Inferior parietal cortex (tissue), 1 donor: ENCODE measurements around the gene TGOLN2.
A peak's percentile ranks its signal among the peaks of the same experiment; 100 is the strongest.
"Not testable (repeated sequence)": the region's sequence is repeated elsewhere in the genome, so short reads cannot be mapped to it uniquely, and the experiment has no call there.

Source experiments
- DNase-seq: peaks from one replicate; pipeline ENCODE4 v3.0.0-alpha.2; 2016; ENCODE audit errors: extremely low spot score

The TGOLN2 gene

GRCh38 chr2:85340034-85340892 is 12.5 kb upstream of the TGOLN2 start:
- peak; percentile 5 for DNase-seq

DNA sequence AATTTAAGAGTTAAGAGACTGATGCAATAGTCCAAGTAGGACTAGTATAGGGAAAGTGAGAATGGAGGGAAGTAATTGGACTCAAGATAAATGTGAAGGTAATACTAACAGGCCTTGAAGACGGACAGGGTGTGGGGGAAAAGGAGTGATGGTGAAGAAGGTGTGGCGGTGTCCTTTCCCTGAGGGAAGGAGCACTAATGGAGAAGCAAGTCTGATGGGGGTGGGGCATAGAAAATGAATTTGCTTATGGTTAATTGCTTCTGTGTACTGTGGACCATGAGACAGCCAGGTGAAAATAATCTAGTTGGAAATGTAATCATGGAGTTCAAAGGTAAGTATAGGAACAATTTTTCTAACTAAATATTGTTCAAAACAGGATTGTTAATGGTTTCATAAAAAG is 7.1 kb upstream of the TGOLN2 start:
- no peak for DNase-seq

DNA sequence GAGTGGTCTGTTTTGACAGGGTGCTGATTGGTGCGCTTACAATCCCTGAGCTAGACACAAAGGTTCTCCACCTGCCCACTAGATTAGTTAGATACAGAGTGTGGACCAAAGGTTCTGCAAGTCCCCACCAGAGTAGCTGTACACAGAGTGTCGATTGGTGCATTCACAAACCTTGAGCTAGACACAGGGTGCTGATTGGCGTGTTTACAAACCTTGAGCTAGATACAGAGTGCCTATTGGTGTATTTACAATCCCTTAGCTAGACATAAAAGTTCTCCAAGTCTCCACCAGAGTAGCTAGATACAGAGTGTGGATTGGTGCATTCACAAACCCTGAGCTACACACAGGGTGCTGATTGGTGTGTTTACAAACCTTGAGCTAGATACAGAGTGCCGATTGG is 6.1 kb upstream of the TGOLN2 start:
- not testable (repeated sequence) for DNase-seq

- DNase-seq: no peak
Observed at GRCh38 chr2:85330839-85331636, 3.2 kb upstream of the TGOLN2 start.

- not testable (repeated sequence) for DNase-seq
Observed at GRCh38 chr2:85329701-85330100, 1.9 kb upstream of the TGOLN2 start.

- DNase-seq: no peak
Observed at GRCh38 chr2:85329181-85329651, 1.4 kb upstream of the TGOLN2 start.

DNA sequence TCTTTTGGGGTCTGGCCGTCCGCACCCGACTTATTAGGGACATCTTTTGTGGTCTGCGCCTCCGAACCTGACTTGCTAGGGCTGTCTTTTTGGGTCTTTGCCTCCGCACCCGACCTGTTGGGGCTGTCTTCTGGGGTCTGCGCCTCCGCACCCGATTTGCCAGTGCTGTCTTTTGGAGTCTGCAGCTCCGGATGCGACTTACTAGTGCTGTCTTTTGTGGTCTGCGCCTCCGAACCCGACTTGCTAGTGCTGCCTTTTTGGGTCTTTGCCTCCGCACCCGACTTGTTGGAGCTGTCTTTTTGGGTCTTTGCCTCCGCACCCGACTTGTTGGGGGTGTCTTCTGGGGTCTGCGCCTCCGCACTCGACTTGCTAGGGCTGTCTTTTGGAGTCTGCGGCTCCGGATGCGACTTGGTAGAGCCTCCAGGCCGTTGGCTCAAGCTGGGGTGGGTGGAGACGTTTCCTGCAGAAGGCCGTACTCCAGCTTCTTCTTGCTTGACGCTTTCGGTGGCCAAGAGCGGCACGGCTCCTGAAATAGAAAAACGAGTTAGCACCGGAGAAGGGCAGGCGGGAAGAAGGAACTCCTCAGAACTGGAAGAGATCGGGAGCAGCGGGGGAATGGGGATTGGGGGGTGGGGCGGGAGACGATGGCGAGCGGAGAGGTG is 498 bp downstream of the TGOLN2 start:
- DNase-seq: no peak

DNA sequence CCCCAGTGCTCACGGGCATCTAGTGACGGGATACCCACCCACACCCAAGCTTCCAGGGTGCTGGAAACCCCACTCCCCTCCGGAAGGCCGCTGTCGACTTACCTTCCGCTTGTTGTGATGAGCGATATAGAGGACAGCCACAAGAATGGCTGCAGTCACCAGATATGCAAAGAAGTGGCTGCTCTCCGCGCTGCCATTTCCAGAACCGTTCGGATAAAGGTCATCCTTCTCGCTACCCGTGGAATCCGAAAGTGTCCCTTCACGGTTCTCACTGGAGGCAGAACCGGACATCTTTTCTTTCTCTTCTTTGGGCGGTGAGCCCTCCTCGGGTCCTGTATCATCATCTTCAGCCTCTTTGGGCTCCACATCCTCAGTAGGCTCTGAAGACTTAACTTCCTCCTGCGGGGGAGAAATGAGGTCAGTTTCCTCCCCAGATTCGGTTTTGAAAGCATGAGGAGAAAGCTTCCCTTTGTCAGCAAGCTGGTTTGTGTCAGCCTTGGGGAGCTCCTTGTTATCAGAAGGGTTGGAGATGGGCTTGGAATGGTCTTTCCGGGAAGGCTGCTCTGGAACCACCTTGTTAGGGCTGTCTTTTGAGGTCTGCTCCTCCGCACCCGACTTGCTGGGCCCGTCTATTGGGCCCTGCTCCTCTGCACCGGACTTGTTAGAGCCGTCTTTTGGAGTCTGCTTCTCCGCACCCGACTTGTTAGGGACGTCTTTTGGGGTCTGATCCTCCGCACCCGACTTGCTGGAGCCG is 1.2 kb downstream of the TGOLN2 start:
- peak; percentile 28 for DNase-seq

GRCh38 chr2:85325466-85325811 is 2.4 kb downstream of the TGOLN2 start:
- DNase-seq: no peak

DNA sequence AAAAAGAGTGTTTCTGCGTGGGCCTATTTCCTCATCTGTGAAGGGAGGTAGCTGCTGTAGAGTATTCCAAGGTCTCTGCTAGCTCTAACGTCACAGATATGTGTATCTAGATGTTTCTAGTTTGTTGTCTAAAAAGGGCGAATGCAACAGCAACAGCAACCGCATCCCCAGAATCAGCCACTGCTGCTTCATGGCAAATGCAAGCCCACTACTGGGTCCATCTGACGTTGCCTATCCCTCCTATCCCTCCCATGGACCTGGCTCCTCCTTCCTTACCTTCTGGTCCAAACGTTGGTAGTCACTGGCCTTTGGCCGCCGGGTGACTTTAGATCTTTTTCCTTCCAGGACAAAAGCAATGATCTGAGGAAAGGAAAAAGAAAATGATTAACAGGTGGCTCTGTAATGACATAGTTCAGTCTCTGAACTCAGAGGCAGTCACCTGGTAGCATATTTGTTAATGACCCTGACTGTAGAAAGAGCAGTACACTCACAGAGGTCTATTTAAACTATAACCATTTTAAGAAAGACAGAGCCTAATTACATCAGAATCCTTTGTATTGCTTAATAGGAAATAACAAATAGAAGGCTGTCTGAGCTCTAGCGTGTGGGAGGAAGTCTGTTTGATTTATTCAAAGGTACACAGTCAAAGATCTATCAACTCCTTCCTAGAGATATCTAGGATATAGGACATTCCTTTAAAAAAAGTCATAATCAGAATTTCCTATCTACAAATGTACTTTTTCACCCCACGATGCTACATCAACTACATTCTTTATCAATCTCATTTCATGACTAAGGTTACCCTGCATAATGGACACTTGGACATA is 2.9 kb downstream of the TGOLN2 start:
- DNase-seq: no peak

- not testable (repeated sequence) for DNase-seq
Observed at GRCh38 chr2:85323988-85324367, 3.8 kb downstream of the TGOLN2 start.

- DNase-seq: no peak
Observed at GRCh38 chr2:85323351-85323987, 4.3 kb downstream of the TGOLN2 start.

- no peak for DNase-seq
Observed at GRCh38 chr2:85319796-85320195, 8.0 kb downstream of the TGOLN2 start.

DNA sequence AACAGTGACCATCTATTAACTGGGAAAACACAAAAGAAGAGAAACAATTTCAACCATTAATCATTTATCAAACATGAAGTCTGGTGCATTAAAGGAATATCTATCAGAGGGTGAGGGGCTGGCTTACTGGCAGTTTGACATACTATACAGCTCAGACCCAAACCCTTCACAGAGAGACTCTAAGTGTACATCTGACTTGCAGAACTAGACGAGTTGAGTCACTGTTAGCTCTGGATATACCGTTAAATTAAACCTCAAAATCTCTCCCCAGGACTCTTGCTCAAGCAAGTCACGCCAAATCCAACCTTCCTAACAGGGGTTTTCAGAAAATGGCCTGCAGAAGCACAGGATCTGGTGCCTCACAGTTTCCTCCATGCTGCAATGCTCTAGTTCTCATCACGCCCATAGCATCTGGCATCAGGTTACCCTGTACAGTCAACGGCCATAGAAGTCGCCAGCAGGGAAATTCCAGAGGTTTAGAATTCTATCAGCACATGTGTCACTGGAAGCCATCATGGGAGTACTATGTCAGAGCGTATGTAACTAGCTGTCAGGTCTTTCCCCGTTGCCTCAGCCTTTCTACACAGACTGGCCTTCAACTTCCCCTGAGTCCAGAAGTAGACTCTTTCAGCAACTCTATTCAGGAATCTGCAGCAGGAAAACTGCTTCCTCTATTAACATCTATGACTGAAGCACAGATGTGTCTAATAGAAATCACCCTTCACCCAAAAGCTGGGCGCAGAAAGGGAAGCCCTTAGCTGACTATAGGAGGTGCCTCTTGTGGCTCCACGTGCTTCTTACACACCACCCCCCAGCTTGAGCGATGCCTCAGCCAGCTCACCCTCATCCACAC is 9.3 kb downstream of the TGOLN2 start:
- DNase-seq: no peak

GRCh38 chr2:85315921-85316320 is 11.9 kb downstream of the TGOLN2 start:
- not testable (repeated sequence) for DNase-seq

DNA sequence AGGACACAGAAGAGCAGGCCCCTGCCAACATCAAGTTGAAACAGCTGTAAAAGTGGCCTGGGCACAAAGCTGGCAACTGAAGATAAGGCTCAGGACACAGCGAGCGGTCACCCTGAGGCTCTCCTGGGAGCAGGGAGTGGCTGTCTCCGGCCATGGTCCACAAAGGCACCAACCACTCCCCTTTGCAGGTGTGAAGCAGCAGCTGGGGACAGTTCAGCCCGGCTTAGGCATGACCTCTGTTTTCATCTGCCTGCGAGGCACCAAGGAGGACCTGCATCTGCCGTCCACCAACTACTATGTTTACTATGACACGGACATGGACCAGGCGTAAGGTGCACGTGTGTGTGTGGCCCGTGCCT is 12.9 kb downstream of the TGOLN2 start:
- DNase-seq: no peak

GRCh38 chr2:85312404-85312803 is 15.4 kb downstream of the TGOLN2 start:
- DNase-seq: no peak

- DNase-seq: no peak
Observed at GRCh38 chr2:85310330-85310729, 17.5 kb downstream of the TGOLN2 start.

- no peak for DNase-seq
Observed at GRCh38 chr2:85309699-85310321, 18.0 kb downstream of the TGOLN2 start.
